Astrocyte of the spinal cord (primary cell): Measurements from ENCODE around the gene POU3F1.

Source experiments
- DNase-seq: peaks from one replicate; pipeline ENCODE4 v3.0.0; 2011; ENCODE audit warnings: low read depth, low spot score
- H3K4me3 ChIP-seq: 2 replicates; pipeline ENCODE4 v1.5.1; 2011; ENCODE audit warnings: low read depth, mild to moderate bottlenecking, low read length, moderate library complexity
- CTCF ChIP-seq: IDR thresholded peaks from 2 replicates; pipeline ENCODE4 v1.5.1; 2012; ENCODE audit warnings: low read depth, mild to moderate bottlenecking, low read length, inconsistent platforms
- in situ Hi-C: cut with HindIII; loops from 2 replicates; pipeline ENCODE4 v1.10.0; 2017; ENCODE audit warnings: low sequenced_read_pairs

POU3F1 gene

DNA sequence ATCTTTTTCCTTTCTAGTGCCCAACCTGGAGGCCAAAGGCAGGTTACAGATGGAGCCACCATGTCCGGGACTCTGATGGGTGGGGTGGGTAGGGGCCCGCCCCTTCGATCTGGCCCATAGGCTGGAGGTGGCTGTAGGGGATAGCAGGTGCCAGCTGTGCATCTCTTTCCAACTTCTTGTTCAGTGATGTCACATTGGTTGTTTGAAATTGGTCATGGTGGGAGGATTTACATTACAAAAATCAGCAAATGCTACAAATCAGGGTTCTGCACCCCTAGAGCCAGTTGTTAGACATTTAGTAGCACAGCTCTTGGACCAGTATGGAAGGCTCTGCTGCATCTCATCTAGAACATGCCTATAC is 22.4 kb upstream of the POU3F1 start:
- no peak for DNase-seq
- in situ Hi-C loops, result no loop called here
- no peak for TF ChIP-seq CTCF
- no peak overlapping the region for H3K4me3 ChIP-seq

- no peak for TF ChIP-seq CTCF
- no peak for DNase-seq
- no peak overlapping the region for H3K4me3 ChIP-seq
- in situ Hi-C loops, result no loop called here
Observed at GRCh38 chr1:38068220-38068979, 21.8 kb upstream of the POU3F1 start.

- in situ Hi-C loops, result no loop called here
- no peak overlapping the region for H3K4me3 ChIP-seq
- no peak for TF ChIP-seq CTCF
- peak; percentile 77 for DNase-seq
Observed at GRCh38 chr1:38064197-38064903, 17.8 kb upstream of the POU3F1 start.

DNA sequence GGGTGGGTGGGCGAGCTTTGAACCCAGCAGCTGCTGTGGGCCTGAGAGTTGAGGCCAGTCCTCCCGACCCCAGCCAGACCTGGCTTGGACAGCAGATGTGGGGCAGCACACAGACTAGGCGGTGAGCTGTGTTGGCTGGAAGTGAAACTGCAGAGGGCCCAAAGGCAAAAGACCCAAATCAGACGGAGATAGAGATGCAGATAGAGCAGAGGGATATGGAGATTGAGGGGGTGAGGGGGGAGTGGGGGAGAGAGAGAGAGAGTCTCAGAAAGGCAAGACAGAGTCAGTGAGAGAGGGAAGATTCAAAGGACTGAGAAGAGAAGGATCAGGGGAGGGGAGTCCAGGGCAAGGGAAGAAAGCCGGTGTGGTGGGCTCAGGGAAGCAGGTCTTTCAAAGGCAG is 17.0 kb upstream of the POU3F1 start:
- H3K4me3 ChIP-seq, result no peak overlapping the region
- in situ Hi-C loops, result no loop called here
- no peak for DNase-seq
- no peak for TF ChIP-seq CTCF

- in situ Hi-C loops, result no loop called here
- DNase-seq, result no peak
- no peak overlapping the region for H3K4me3 ChIP-seq
- TF ChIP-seq CTCF, result no peak
Observed at GRCh38 chr1:38062361-38063288, 16.0 kb upstream of the POU3F1 start.

GRCh38 chr1:38061883-38062328 is 15.3 kb upstream of the POU3F1 start:
- in situ Hi-C loops, result no loop called here
- TF ChIP-seq CTCF, result no peak
- H3K4me3 ChIP-seq, result no peak overlapping the region
- DNase-seq, result no peak
